Transverse colon (tissue), 4 donors: ENCODE results near the gene PDE4B.

Source experiments
- CTCF ChIP-seq, 5 experiments: fragments of 200-600 bp in 3 of 5; fragments of 450-650 bp in 2 of 5; sonication (generic) in 3 of 5; IDR thresholded peaks; 1 replicate in 2 of 5; 2 replicates in 3 of 5; pipeline ENCODE4 v1.5.1; 2016 to 2017; ENCODE audit warnings: antibody characterized with exemption in 5 of 5, inconsistent platforms in 3 of 5, mild to moderate bottlenecking in 2 of 5, moderate library complexity in 1 of 5
- POLR2A ChIP-seq: fragments of 450-650 bp; IDR thresholded peaks from one replicate; pipeline ENCODE4 v1.6.1; 2016; ENCODE audit warnings: antibody characterized with exemption, mild to moderate bottlenecking, moderate library complexity
- POLR2AphosphoS5 ChIP-seq, 3 donors: sonication (generic); formaldehyde crosslinking; IDR thresholded peaks; one replicate each; pipeline ENCODE4 v1.6.1; 2016; ENCODE audit warnings: antibody characterized with exemption in 3 of 3

GRCh38 chr1:66231681-66232463 is 439.2 kb downstream of the PDE4B start:
- TF ChIP-seq CTCF (IDR thresholded peaks at IDR 0.05) (no peak), POLR2A (no peak), POLR2AphosphoS5 (IDR thresholded peaks at IDR 0.05) (no peak)
